Measurements from ENCODE around the gene FOCAD.

DNA sequence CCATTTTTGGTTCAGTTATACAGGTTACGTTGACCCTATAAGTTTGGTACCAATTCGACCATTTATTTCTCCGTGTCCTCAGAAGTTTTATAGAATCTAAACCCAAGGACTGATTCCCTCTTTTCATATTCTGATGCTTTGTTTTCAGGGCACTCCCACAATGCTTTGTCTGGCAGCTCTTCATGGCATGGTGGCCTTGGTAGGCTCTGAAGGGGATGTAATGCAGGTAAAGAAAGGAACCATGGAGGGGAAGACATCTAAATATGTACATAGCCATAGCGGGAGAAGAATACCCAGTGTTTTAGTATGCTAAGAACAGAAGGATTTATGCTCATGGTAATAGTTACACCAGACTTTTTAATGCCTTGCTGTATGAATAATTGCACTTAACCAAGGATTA is 264.6 kb downstream of the FOCAD start:
- TF ChIP-seq CTCF (IDR thresholded peaks at IDR 0.05) = no peak
- TF ChIP-seq POLR2A (IDR thresholded peaks at IDR 0.05) = no peak
